ENCODE measurements around the gene PEDS1. TPM values are rescaled to one million over a fixed set of nuclear protein-coding genes. Genes with fewer than 3 reads are reported as not detected.
"Not testable (repeated sequence)": the region's sequence is repeated elsewhere in the genome, so short reads cannot be mapped to it uniquely, and the experiment has no call there.

PEDS1 gene
- 27.9 and 30.1 TPM in 2 replicates for total RNA-seq

DNA sequence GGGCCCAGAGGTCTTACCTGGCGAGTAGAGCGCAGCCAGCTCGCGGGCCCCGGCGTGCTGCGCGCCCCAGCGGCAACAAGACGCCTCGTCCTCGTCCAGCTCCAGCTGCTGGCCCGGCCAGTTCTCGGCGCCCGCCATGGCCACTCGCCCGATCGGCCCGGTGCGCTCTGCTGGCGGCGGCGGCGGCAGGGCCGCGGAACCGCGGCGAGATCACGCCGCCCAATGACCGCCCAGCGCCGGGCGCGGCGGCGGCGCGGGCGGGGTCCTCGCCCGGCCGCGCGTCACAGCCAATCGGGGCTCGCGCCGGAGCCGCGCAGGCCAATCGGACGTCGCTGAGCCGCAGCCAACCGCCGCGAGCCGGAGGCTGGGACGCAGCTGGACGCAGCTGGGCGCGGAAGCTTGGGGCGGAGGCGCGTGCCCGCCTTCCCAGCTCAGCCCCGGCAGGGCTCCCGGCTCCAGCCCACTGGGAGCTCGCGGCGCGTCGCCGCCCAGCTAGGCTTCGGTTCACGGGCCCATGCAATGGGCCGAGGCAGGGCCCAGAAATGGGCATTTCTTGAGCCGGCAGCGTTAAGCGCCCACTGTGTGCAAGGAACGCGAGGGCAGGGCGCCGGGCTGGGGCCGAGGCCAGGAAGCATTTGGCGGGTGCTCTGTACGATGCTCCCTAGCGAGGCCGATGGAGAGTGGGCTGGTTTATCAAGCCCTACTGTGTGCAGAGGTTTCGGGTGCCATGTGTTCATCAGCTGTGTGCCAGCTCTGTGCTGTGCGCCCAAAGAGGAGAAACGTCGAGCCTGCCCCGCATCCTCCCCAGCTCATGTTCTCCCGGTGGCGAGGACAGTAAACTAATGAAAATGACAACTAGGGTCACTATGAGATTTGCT, at the start of gene PEDS1:
Gene PEDS1, minus strand, starts transcription at position 224 of the 878 bp plus-strand sequence. Its CDS starts 86 bp downstream, at position 138.
- intact Hi-C loops (cut with micrococcal nuclease), result loop anchor here (1.0 to 5.0 kb wide), 3 partner anchors 13 to 216 kb away; partner anchors contain the start of gene RNF114

DNA sequence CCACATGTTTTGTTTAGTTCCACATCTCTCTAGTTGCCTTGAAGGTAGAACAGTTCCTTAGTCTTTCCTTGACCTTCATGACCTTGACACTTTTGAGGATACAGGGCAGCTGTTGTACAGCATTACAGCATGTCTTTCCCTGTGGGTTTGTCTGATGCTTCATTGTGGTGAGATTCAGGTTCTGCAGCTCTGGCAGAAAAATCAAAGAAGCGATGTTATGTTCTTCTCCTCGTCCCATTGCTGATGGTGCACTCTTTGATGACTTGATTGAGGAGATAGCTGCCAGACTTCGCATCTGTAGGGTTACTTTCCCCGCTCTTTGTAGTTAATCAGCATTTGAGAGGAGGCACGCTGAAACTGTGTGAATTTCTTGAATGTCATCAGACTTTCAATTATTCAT, 49.2 kb upstream of the PEDS1 start:
- intact Hi-C loops (cut with micrococcal nuclease), result no loop called here

DNA sequence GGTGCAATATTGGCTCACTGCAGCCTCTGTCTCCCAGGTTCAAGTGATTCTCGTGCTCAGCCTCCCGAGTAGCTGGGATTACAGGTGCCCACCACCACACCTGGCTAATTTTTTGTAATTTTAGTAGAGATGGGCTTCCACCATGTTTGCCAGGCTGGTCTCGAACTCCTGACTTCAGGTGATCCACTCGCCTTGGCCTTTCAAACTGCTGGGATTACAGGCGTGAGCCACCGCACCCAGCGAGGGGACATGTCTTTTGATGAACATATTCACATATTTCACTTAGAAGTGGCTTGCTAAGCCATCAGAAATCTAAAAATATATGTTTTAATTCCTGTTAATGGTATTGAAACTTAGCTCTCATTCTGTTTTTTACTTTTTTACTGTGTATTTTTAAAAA, 48.2 kb upstream of the PEDS1 start:
- intact Hi-C loops (cut with micrococcal nuclease), result not testable (repeated sequence)

DNA sequence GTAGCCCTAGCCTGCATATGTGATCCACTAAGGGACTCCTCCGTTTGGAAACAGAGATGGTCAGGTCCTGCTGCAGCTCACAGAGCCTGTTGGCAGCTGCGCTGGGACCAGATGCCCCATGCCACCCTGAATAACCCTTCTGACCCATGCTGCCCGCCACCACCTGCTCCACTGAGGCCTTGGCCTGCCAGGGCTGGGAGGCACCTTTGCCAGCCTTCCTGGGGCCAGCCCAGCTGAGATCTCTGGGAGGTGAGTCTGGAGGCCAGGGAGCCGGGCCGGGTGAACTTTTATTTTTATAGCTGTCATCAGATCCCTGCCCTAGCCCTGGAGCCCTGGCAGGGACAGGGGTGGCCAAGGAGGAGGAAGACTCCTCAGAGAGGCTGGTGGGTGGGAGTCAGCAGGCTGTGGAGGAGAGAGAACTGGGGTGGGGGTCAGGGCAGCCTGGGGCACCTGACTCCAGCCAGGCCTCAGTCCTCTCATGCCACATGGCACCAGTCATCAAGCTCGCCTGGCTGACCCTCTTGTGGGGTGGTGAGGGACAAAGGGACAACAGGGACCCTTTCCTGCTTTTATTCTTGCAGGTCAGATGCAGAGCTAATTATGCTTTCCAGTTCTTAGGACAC, 47.1 kb upstream of the PEDS1 start:
- intact Hi-C loops (cut with micrococcal nuclease), result no loop called here

DNA sequence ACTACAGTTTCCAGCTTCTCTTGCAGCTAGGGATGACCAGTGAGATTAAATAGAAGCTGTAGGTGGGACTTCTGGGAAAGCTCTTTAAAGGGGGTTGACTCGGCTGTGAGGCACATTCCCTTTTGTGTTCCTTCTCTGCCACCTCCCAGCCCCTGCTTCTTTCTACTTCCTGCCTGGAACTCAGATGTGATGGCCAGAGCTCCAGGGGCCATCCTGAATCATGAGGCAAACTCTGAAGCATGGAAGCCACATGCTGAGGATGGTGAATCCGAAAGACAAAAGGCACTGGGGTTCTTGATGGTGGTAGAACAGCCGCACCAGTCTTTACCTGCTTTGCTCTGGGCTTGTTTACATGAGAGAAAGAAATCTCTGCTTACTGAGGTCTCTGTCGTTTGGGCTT, 46.2 kb upstream of the PEDS1 start:
- intact Hi-C loops (cut with micrococcal nuclease), result no loop called here

DNA sequence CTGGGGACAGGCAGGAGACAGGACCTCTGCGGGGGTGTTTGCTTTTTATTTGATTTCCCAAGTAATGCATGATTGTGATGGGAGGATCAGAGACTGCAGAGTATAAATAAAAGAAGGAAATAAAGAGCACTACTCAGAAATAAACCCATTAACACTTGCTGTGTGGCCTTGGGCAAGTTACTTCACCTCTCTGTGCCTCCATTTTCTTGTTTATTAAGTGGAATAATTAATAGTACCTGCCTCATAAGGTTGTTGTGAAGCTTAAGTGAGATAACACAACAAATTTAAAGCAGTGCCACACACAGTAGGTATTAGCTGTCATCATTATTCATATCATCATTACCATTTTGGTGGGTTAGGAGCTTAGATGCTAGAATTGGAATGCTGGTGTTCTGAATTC, 45.2 kb upstream of the PEDS1 start:
- intact Hi-C loops (cut with micrococcal nuclease), result no loop called here

DNA sequence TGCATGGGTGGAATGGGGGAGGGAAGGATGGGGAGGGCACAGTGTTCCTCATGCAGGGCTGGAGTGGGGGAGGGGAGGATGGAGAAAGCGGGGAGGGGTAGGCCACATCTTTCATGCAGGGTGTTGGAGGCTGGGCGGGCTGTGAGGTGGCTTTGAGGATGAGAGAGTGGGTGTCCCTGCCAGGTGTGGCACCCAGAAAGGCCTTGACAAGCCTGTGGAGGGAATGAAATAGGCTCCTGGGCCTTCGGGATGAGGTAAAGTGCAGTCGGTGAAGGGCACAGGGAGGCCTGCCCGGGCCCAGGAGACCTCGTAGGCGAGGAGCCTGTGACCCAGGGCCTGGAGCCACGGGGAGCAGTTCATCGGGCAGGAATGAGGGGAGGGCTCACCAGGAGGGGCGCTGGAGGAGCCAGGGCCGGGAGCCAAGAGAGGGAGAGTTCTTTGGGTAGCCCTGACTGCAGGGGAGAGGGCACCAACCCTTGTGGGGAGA, 44.7 kb upstream of the PEDS1 start:
- intact Hi-C loops (cut with micrococcal nuclease), result no loop called here

DNA sequence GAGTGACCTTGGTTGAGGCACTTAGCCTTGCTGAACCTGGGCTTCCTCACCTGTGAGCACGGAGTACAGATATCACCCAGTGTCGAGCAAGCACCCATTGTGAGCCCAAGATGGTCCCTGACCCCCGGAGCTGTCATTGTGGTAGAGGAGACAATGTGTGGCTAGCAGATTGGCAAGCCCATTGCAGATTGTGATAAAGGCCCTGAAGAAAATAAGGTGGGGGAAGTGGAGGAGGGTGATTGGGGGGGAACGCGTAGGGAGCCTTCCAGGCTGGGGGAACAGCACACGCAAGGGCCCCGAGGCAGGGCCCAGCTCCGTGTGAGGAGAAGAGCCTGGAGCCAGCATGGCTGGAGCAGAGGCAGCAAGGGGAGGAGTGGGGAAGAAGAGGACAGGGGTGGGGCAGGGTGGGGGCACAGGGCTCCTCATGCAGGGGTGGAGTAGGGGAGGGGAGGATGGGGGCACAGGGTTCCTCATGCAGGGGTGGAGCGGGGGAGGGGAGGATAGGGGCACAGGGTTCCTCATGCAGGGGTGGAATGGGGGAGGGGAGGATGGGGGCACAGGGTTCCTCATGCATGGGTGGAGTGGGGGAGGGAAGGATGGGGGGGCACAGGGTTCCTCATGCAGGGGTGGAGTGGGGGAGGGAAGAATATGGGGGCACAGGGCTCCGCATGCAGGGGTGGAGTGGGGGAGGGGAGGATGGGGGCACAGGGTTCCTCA, 44.1 kb upstream of the PEDS1 start:
- intact Hi-C loops (cut with micrococcal nuclease), result no loop called here

DNA sequence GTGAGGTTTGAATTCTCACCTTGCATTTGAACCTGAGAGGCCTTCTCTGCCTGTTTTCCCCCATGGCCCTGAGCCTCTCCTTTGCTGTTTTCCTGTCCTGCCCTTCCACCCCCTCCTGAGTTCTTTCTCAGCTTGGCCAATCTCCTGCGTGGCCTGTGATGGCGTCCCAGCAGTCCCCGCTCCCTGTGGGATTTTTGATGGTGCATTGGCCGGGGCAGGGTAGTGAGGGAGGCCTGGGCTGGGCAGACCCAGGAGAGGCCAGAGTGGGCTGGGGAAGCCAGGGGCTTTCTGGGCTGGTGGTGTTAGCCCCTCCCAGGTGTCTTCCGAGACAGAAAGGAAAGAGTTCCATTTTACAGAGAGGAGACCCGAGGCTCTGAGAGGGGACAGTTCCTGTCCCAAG, 43.4 kb upstream of the PEDS1 start:
- intact Hi-C loops (cut with micrococcal nuclease), result no loop called here

DNA sequence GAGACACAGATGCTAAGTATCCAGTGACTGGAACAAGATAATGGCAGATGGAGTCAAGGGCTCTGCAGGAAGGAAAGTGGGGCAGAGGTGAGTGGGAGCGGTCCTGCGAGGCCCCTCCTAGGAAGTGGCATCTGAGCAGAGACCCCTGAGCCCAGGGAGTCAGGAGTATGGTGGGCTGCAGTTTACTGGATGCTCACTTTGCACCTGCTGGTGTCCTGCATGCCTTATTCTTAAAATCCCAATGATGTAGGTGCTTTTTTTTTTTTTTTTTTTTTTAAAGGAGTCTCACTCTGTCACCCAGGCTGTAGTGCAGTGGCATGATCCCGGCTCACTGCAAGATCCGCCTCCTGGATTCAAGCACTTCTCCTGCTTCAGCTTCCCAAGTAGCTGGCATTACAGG, 42.7 kb upstream of the PEDS1 start:
- intact Hi-C loops (cut with micrococcal nuclease), result no loop called here

DNA sequence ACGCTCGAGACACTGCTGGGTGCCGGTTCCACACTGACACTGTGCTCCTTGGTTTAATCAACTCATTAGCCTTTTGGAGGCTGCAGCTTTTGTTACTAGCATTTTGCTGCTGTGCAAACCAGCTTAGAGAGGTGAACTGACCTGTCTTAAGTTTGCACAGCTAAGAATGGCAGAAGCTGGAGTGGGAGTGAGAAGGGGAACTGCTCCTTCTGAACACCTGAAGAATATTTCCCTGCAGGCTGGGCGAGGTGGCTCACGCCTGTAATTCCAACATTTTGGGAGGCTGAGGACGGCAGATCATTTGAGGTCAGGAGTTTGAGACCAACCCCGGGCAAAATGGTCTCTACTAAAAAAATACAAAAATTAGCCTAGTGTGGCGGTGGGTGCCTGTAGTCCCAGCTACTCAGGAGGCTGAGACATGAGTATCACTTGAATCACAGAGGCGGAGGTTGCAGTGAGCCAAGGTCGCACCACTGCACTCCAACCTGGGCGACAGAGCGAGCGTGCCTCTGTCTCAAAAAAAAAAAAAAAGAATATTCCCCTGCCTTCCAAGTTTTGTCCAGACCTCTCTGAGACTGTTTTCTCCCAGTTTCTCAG, 42.1 kb upstream of the PEDS1 start:
- intact Hi-C loops (cut with micrococcal nuclease), result no loop called here

DNA sequence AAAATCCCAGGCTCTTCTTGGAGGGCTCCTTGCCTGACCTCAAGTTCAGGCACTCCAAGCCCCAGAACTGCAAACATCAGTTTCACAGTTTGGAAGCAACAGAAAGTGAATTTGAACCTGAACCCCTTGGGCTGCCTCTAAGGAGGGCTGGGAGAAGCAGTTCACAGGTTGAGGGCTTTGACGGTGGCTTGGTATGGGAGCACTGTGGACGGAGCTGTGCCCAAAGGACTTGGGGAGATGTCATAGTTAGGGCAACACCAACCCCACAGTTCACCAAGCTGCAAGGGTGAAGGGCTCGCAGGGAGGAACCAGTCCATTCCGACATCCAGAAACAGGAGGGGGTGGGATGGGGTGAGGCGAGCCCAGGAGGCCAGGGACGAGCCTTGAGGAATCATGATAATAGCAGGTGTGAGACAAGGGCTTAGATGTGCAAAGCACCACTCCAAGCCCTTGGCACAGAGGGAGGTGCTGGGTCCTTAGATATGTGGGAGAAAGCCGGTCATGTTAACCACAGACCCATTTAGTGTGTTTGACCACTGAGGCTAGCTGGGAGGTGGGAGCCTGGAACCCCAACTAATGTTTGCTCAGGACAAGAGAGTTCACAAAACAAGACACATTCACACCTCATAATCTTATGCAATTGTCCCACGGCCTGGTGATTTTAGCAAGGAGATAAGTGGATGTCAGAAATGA, 41.5 kb upstream of the PEDS1 start:
- intact Hi-C loops (cut with micrococcal nuclease), result loop anchor here (5.0 kb wide), 1 partner anchor 537 kb away; the partner anchor contains the start of gene PARD6B

DNA sequence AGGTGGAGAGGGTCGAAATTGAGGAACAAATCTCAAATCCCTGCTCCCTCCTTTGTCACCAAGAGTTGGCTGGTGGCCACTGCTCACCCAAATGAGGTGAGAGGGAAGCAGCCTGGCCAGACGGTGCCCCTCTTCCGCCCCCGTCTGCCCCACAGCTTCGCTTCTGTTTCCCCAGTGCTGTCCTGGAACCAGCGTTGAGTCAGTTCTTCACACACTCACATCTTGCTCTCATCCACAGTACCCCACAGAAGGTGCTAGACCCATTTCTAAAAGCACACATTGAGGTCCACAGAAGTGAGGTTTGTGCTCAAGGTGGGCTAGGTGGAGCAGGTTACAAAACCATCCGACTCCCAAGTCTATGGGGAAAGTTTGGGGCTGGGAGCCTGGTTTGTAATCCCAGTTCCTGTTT, 40.9 kb upstream of the PEDS1 start:
- intact Hi-C loops (cut with micrococcal nuclease), result loop anchor here (5.0 kb wide), 1 partner anchor 538 kb away; the partner anchor contains the start of gene PARD6B

DNA sequence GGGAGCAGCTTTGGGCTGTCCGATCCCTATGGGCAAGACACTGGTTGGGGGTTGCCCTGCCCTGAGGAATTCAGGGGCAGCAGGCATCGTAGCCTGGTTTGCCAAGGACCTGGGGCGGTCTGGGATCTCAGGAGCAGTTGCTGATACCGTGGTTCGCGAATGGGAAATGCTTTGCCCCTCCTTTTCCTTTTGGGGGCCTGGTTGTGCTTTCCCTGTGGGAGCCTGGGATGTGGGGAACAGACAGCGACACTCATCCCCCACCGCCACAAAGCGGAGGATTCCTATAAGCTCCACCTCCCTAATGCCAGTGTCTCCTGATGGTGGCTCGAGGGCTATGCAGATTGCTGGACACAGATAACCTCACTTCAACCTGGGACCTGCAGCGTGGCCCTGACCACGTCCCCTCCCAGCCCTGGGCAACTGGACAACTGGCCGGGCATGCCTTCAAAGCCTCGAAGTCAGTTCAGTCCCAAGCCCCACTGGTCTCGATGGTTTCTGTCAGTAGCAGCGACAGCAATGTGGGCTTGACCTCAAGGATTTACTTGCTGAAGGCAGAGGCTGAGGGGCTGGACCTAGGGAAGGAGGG, 40.4 kb upstream of the PEDS1 start:
- intact Hi-C loops (cut with micrococcal nuclease), result loop anchor here (2.0 to 5.0 kb wide), 2 partner anchors 145 to 538 kb away; partner anchors contain the start of gene PARD6B

DNA sequence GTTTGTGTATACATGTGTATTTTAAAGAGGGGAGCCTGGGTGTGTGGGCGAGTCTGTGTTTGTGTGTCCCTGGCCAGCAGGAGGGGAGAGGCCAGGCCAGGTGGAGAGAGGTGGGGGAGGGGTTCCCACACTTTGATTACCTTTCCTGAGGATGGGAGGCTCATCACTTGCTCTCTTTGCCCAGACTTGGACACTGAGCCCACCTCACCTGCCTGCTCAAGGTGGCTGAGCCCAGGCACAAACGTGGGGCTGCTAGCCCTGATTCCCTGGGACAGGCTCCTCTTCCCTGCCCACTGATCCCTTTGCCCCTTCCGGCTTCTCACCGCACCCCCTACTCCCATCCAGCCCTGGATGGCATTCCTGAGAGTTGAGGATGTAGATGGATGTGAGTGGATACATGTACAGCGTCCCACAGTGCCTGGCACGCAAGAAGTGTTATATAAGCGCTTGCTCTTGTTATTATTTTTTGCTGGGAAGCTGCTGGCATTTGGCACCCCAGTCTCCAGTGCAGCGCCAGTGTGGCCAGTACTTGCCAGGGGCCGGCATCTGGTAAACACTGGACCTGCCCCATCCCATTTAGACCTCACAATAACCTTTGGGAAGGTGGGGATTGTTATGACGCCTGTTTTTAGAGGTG, 39.8 kb upstream of the PEDS1 start:
- intact Hi-C loops (cut with micrococcal nuclease), result loop anchor here (2.0 to 5.0 kb wide), 2 partner anchors 145 to 539 kb away; partner anchors contain the start of gene PARD6B

DNA sequence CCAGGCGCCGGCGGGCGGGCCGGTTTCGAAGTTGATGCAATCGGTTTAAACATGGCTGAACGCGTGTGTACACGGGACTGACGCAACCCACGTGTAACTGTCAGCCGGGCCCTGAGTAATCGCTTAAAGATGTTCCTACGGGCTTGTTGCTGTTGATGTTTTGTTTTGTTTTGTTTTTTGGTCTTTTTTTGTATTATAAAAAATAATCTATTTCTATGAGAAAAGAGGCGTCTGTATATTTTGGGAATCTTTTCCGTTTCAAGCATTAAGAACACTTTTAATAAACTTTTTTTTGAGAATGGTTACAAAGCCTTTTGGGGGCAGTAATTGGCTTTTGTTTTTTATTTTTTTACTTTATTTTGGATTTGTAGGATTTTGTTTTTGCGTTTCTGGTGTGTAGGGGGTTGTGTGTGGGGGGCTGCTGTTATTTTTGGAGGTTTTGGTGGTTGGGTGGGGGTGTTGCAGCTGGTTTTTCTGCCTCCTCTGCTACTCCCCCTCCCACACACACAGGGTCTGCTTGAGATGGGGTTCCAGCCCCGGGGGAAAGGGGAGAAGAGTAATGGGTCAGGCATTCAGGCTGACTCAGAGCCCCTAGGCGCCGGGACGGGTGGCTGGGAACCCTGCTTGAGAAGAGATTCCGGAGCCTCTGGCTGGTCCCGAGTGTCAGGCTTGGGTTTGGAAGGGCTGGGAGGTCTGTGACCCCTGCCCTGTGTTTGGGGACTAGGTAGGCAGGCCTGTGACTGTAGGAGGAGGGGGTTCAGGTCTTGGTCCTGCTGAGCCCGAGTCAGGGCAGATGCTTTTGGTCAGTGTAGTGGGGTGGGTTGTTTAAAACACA, 39.1 kb upstream of the PEDS1 start:
- intact Hi-C loops (cut with micrococcal nuclease), result loop anchor here (2.0 to 5.0 kb wide), 2 partner anchors 146 to 540 kb away; partner anchors contain the start of gene PARD6B

DNA sequence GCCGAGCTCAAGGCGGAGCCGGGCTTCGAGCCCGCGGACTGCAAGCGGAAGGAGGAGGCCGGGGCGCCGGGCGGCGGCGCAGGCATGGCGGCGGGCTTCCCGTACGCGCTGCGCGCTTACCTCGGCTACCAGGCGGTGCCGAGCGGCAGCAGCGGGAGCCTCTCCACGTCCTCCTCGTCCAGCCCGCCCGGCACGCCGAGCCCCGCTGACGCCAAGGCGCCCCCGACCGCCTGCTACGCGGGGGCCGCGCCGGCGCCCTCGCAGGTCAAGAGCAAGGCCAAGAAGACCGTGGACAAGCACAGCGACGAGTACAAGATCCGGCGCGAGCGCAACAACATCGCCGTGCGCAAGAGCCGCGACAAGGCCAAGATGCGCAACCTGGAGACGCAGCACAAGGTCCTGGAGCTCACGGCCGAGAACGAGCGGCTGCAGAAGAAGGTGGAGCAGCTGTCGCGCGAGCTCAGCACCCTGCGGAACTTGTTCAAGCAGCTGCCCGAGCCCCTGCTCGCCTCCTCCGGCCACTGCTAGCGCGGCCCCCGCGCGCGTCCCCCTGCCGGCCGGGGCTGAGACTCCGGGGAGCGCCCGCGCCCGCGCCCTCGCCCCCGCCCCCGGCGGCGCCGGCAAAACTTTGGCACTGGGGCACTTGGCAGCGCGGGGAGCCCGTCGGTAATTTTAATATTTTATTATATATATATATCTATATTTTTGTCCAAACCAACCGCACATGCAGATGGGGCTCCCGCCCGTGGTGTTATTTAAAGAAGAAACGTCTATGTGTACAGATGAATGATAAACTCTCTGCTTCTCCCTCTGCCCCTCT, 38.2 kb upstream of the PEDS1 start:
- intact Hi-C loops (cut with micrococcal nuclease), result loop anchor here (1.0 to 5.0 kb wide), 5 partner anchors 79 to 541 kb away; partner anchors contain the start of genes PARD6B, PTPN1 and UBE2V1
